Measurements from ENCODE around the gene C13orf46.

Gene C13orf46

GRCh38 chr13:113995051-113995601 is 21.2 kb upstream of the C13orf46 start:
- in situ Hi-C loops (cut with HindIII; ENCODE audit: low pct_ligation_motif_present, low sequenced_read_pairs) = no loop called here
- no peak for DNase-seq
- H3K27ac ChIP-seq = no peak overlapping the region
- peaks cover 47% of the 10 kb centered on the region for H3K36me3 ChIP-seq (replicated peaks)
- H3K4me3 ChIP-seq (ENCODE audit: low read depth, low read length) = no peak overlapping the region
- no peak for TF ChIP-seq CTCF (IDR thresholded peaks at IDR 0.05; ENCODE audit: low read depth, low read length, missing control alignments)
- H3K27me3 ChIP-seq (replicated peaks) = no peaks in the 10 kb centered on the region

- DNase-seq = no peak
- in situ Hi-C loops (cut with HindIII; ENCODE audit: low pct_ligation_motif_present, low sequenced_read_pairs) = no loop called here
- Histone ChIP-seq H3K27ac (no peak overlapping the region), H3K27me3 (replicated peaks) (no peaks in the 10 kb centered on the region), H3K4me3 (ENCODE audit: low read depth, low read length) (no peak overlapping the region), H3K36me3 (replicated peaks) (peaks cover 49% of the 10 kb centered on the region)
- TF ChIP-seq CTCF (IDR thresholded peaks at IDR 0.05; ENCODE audit: low read depth, low read length, missing control alignments) = no peak
Observed at GRCh38 chr13:113992276-113993005, 18.6 kb upstream of the C13orf46 start.

- H3K4me3 ChIP-seq (ENCODE audit: low read depth, low read length) = no peak overlapping the region
- no peak overlapping the region for H3K27ac ChIP-seq
- in situ Hi-C loops (cut with HindIII; ENCODE audit: low pct_ligation_motif_present, low sequenced_read_pairs) = no loop called here
- no peak for DNase-seq
- TF ChIP-seq CTCF (IDR thresholded peaks at IDR 0.05; ENCODE audit: low read depth, low read length, missing control alignments) = no peak
- H3K36me3 ChIP-seq (replicated peaks) = peaks cover 49% of the 10 kb centered on the region
- no peaks in the 10 kb centered on the region for H3K27me3 ChIP-seq (replicated peaks)
Observed at GRCh38 chr13:113991676-113992179, 17.9 kb upstream of the C13orf46 start.

- H3K27ac ChIP-seq = no peak overlapping the region
Observed at GRCh38 chr13:113991191-113991669, 17.4 kb upstream of the C13orf46 start.

GRCh38 chr13:113990321-113990837 is 16.5 kb upstream of the C13orf46 start:
- TF ChIP-seq CTCF (IDR thresholded peaks at IDR 0.05; ENCODE audit: low read depth, low read length, missing control alignments) = no peak
- Histone ChIP-seq H3K36me3 (replicated peaks) (peaks cover 43% of the 10 kb centered on the region), H3K27me3 (replicated peaks) (no peaks in the 10 kb centered on the region), H3K27ac (no peak overlapping the region), H3K4me3 (ENCODE audit: low read depth, low read length) (no peak overlapping the region)
- in situ Hi-C loops (cut with HindIII; ENCODE audit: low pct_ligation_motif_present, low sequenced_read_pairs) = no loop called here
- no peak for DNase-seq

More at GRCh38 chr13:113991191-113991669, 17.4 kb upstream of the C13orf46 start:
- Histone ChIP-seq H3K27me3 (replicated peaks) (no peaks in the 10 kb centered on the region), H3K36me3 (replicated peaks) (peaks cover 45% of the 10 kb centered on the region), H3K4me3 (ENCODE audit: low read depth, low read length) (no peak overlapping the region)
- TF ChIP-seq CTCF (IDR thresholded peaks at IDR 0.05; ENCODE audit: low read depth, low read length, missing control alignments) = no peak
- DNase-seq = no peak
- in situ Hi-C loops (cut with HindIII; ENCODE audit: low pct_ligation_motif_present, low sequenced_read_pairs) = no loop called here

Measured in brain microvascular endothelial cell (primary cell).